Measurements from ENCODE around the gene SGCD. TPM values are rescaled to one million over a fixed set of nuclear protein-coding genes. Genes with fewer than 3 reads are reported as not detected.

The SGCD gene
- total RNA-seq, 1 experiment from 2014 or later: 0.29 TPM

GRCh38 chr5:156400231-156400986 is 73.4 kb downstream of the SGCD start:
- DNase-seq (ENCODE audit: low read depth): no peak

- DNase-seq (ENCODE audit: low read depth): no peak
These were observed 74.8 kb downstream of the SGCD start for GRCh38 chr5:156401804-156402203.

GRCh38 chr5:156402387-156402921 is 75.5 kb downstream of the SGCD start:
- peak; percentile 52 for DNase-seq (ENCODE audit: low read depth)

GRCh38 chr5:156405988-156406387 is 79.0 kb downstream of the SGCD start:
- no peak for DNase-seq (ENCODE audit: low read depth)

GRCh38 chr5:156407251-156407650 is 80.3 kb downstream of the SGCD start:
- no peak for DNase-seq (ENCODE audit: low read depth)

GRCh38 chr5:156409834-156410233 is 82.9 kb downstream of the SGCD start:
- no peak for DNase-seq (ENCODE audit: low read depth)

GRCh38 chr5:156411185-156411613 is 84.2 kb downstream of the SGCD start:
- DNase-seq (ENCODE audit: low read depth): peak; percentile 63

- DNase-seq (ENCODE audit: low read depth): no peak
These were observed 85.0 kb downstream of the SGCD start for GRCh38 chr5:156411957-156412356.

GRCh38 chr5:156414391-156414790 is 87.4 kb downstream of the SGCD start:
- DNase-seq (ENCODE audit: low read depth): no peak

GRCh38 chr5:156419661-156420060 is 92.7 kb downstream of the SGCD start:
- DNase-seq (ENCODE audit: low read depth): no peak

GRCh38 chr5:156420665-156421064 is 93.7 kb downstream of the SGCD start:
- no peak for DNase-seq (ENCODE audit: low read depth)

GRCh38 chr5:156421798-156422197 is 94.8 kb downstream of the SGCD start:
- no peak for DNase-seq (ENCODE audit: low read depth)

GRCh38 chr5:156423597-156423996 is 96.6 kb downstream of the SGCD start:
- no peak for DNase-seq (ENCODE audit: low read depth)

- DNase-seq (ENCODE audit: low read depth): no peak
These were observed 100.4 kb downstream of the SGCD start for GRCh38 chr5:156427315-156427714.

- no peak for DNase-seq (ENCODE audit: low read depth)
These were observed 105.2 kb downstream of the SGCD start for GRCh38 chr5:156431956-156432829.

GRCh38 chr5:156432830-156433105 is 105.8 kb downstream of the SGCD start:
- DNase-seq (ENCODE audit: low read depth): no peak

- no peak for DNase-seq (ENCODE audit: low read depth)
These were observed 107.5 kb downstream of the SGCD start for GRCh38 chr5:156434471-156434870.

- no peak for DNase-seq (ENCODE audit: low read depth)
These were observed 108.1 kb downstream of the SGCD start for GRCh38 chr5:156435101-156435500.

GRCh38 chr5:156438076-156438475 is 111.1 kb downstream of the SGCD start:
- DNase-seq (ENCODE audit: low read depth): no peak

- no peak for DNase-seq (ENCODE audit: low read depth)
These were observed 117.9 kb downstream of the SGCD start for GRCh38 chr5:156444753-156445291.

GRCh38 chr5:156446526-156446925 is 119.6 kb downstream of the SGCD start:
- no peak for DNase-seq (ENCODE audit: low read depth)

GRCh38 chr5:156450778-156451177 is 123.8 kb downstream of the SGCD start:
- no peak for DNase-seq (ENCODE audit: low read depth)
